Occipital lobe (tissue), 2 donors: Measurements from ENCODE around the gene STAT5B. TPM values are rescaled to one million over a fixed set of nuclear protein-coding genes. Genes with fewer than 3 reads are reported as not detected.

Experiments
- DNase-seq: peaks from one replicate; lab custom pipeline; 2025; lab: John Stamatoyannopoulos, UW
- total RNA-seq: library from RNA; depleted of rRNA; stranded (reverse); fragments of >200 nt; gene quantifications from one replicate; pipeline ENCODE4 v1.2.3, GENCODE V29; 2014

Gene STAT5B
- total RNA-seq, 1 donor from 2014 or later = 20.7 TPM

DNA sequence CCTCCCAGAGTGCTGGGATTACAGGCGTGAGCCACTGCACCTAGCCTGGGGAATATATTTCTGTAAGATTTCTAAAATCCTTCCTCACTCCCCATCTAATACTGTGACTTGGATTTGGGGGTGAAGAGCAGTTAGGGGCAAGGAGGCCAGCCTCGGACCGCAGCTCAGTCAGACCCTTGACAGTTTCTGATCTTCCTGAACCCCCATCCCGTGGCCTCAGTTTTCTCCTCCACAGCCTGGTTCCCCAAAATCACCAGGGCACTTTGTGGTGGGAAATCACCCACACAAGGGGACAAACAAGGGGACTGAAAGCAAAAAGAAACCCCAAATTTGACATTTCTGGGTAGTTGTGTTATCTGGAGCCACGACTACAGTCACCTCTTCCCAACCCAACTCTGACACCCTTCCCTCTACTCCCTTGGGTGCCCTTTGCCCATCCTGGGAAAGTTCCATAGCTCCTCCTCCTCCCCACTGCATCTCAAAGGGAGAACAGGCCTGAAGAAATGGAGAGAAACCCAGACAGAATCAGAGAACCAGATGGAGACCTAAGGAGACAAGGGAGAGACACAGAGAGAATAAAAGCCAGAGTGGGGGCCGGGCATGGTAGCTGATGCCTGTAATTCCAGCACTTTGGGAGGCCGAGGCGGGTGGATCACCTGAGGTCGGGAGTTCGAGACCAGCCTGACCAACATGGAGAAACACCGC is 9.3 kb upstream of the STAT5B start:
- DNase-seq = no peak

DNA sequence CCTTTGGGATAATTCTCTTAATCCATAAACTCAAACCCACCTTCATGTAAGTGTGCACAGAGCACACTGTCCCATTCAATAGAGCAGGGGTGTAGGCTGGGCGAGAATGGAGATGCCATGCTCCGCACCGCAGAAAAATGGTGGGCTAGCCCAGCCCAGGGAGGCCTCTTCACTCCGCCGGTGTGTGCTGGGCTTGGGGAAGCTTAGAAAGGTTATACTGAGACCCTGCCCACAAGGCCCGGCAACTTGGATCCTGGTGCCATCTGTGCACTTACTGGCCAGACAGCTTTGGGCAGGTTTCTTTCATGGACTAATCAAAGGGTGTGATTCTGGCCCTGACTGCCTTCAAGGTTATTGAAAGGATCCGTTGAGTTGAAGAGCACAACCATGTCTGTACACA is 8.4 kb upstream of the STAT5B start:
- DNase-seq = no peak

DNA sequence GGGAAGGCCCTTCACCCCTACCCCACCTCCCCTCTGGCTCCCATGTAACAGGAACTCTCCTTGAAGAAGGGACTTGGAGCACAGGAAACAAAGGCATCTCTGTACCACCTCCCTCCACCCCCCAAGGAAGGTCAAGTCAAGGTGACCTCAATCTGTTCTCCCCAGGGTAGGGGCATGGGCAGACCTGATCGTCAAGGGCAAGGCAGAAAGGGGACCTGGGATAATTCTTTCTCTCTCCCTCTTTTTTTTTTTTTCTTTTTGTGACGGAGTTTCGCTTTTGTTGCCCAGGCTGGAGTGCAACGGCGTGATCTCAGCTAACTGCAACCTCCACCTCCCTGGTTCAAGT is 7.8 kb upstream of the STAT5B start:
- DNase-seq = no peak

DNA sequence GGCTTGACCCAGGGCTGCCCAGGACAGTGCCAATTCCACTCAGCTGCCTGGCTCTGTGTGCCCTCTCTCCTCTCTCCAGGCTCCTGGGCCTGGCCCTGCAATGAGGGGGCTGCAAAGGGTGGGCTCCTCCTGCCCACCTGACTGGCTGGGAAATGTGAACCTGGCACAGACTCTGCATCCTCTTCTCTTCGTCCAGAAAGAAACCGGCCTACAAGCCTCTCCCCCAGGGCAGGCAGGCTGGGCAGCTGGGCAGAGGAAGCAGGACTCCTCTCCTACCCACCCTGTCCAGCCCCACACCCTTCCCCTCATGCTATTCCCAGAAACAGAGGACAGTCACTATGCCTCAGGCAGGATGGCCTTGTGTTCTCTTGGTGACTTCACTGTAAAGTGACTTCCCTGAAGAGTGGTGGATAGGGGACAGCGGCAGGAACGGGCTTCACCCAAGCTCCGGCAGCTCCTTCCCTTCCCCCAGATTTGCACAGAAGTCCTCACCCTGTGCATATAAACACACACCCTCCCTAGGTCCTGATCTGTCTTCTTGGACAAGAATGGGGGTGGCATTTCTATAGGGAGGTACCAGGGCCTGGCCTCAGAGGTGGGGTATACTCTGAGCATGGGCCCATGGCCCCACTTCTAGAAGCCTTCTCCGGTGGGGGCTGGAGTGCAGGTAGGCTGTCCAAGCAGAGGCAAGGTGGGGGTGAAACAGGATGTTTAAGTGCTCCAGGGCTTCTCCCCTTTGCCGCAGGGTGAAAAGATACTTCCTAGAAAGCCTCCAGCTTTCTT is 7.2 kb upstream of the STAT5B start:
- no peak for DNase-seq

DNA sequence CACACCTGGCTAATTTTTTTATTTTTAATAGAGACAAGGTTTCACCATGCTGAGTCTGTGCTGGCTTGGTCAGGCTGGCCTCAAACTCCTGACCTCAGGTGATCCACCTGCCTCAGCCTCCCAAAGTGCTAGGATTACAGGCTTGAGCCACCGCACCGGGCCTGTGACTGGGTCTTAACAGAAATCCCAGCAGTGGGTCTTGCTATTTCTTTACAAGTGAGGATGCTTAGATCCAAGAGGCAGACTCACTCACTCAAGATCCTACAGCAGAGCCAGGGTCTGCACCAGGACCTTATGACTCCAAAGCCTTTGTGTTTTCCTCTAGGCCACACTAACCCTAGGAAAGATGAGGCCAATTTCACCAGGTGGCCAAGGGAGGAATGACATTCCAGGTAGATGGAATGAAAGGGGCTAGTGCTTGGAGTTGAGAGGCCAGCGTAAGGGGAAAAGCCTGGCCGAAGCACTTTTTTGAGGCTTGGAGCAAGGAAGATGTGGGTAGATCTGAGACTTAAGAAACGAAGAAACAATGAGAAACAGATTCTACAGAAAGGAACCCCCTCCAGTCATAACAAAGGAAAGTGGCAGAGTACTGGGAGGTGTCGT is 6.4 kb upstream of the STAT5B start:
- DNase-seq = no peak

DNA sequence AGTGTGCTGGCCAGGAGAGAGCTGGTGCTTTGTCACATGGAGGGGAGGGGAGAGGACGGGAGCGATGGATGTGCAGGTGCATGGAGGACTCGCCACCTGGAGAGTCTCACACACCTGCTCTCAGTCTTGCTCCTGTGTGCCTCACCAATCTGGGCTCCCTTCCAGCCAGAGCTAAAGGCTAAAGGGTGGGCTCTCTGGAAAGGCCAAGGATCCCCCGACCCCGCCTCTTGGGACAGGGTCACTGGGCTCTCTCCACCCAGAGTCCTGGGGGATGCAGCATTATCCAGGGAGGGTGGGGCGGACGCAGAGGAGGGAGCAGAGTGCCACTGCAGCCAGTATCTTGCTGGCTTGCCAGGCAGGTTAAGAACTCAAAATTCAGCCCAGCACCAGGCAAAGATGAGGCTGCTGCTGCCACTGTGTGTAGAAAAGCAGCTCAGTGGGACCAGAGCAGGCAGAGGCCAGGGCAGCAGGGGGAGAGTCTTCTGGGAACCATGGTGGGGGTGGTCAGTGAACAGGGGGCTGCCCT is 5.4 kb upstream of the STAT5B start:
- DNase-seq = no peak

DNA sequence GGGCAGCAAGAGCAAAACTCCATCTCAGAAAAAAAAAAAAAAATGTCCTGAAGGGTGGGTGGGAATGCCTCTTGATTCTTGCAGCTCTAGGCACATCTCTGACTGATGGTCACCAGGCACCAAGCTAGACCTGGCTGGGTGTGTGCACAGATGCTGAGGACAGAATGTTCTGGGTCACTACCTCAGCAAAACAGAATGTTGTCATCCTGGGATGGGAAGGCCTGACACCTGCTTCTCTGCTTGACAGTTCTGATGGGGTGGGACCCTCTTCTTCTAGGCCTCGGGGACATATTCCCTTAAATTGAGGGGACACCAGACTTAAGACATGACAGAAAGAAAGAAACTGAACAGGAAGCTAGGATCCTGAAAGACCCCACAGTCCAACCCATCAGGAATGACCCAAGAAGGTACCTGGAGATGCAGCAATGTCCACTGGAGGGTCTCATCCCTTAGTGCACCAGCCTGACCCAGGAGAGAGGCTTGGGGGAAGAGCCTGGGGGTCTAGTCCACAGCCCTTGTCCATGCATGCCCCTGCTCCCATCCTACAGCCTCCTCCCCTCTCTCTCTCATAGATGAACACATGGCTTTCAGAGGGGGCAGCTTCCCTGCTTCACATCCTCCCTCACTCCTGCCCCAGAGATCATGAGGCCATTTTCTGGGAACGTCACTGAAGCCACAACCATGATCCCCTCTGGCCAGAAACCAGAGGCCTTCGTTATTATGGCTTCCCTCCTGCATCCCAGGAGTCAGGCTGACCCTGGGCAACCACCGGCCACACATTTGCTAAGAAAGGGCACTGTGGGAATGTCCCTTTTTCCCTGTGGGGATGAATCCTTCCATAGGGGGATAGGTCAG is 3.8 kb upstream of the STAT5B start:
- no peak for DNase-seq

DNA sequence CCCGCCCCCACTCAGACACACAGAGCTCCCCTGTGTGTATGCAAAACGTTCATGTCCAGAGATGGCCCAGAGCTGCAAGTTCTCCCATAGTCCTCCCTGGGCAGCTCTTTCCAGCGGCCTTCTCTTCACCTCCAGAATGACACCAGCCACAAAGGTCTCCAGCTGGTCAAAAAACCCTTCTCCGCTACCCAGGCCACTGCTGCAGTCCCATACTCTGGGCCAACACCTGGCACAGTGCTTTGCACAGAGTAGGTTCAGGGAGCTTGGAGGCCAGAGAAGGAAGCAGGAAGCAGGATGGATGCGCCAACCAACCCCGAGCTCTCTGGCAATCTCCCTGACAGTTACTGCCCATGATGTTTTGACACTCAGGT is 1.1 kb upstream of the STAT5B start:
- DNase-seq = no peak

DNA sequence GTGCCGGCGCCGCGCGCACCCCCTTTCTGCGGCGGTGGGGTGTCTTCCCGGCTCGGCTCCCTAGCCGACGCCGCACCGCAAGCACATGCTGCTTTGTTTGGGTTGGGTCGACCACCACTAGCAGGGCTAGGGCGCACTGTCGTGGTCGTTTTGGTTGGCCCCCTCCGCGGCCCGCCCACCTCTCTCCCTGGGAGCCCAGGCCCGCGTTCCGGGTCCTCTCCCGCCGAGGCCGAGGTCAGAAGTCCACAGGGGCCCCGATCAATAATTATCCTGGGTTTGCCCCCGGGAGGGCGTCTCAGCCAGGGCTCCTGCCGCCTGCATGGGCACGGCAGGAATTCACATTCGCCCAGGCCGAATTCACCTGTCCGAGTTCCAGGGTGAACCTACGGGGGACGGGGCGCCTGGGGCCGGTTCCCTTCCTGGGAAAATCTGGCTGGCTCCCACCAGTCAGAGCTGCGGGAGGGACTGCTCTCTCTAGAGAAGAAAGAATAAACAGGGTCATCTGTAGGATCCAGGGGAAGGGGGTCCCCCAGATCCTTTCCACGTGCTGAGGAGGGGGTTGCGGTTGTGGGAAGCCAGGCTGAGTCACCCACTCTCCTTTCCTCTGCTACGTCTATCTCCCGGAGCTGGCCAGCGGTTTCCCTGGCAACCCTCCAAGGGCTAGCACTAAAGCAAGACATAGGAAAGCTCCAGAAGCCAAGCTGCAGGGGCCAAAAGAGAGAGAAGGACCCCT is 584 bp upstream of the STAT5B start:
- DNase-seq = peak; percentile 29

DNA sequence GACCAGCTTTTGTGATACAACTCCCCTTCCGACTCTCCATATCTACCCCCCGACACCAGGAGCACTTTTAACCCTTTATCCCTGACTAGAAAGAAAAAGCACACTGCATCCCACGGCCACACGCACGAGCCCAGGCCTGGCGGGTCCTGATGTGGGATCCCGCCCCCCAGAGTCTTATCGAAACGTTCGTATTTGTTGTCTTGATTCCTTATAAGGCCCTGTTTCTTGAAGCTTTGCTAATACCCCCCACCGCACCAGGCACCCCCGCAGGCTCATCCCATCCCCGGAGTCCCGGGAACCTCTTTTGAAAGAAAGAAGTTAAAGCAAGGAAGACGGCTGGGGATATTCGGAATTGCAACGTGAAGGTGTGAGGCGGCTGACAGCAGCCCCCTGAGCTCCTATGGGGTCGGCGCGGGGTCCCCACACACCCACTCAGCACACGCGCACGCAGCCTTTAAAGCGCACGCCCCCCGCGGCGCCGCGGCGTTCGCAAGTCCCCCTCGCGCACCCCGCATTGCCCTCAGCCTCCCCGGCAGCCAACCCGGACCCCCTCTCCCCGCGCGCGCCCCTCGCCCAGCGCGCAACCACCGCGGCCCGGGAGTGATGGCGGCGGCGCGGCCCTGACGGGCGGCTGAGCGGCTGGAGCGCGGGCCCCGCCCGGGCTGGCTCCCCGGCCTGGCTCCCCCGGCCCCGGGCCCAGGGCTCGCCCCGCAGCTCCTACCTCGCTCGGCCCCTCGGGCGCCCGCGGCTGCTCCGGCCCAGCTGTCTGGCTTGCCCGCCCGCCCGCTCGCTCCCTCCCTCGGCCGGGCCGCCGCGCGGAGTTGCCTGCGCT is 448 bp downstream of the STAT5B start:
- no peak for DNase-seq

DNA sequence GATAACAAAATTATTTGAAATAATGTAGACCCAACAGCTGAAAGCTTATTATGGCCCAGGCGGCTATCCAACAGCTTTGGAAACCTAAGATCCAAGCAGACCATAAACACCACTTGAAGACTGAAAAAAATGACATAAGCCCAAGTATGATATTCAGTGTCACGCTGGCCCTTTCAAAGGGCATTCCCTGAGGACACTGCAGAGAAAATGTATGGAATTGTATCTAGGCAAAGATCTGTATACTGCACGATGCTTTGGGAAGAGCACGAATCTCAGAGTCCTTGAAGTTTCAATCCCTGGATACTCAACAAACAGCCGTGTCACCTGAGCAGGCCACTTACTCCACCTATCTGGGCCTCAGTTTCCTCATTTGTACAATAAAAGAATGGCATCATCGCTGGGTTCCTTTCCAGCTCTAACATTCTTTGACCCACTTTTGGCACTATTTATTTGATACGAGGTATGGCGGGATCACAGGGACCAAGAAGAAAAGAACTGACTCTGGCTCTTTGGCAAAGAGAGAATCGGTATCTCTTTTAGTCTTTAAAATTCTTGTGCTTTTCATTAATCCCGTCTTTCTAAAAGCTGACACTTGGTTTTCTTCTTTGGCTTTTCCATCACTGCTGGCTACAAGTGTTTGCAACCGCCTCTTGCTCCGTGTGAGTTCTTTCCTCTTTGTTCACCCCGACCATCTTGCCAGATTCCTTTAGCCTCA is 1.2 kb downstream of the STAT5B start:
- no peak for DNase-seq

DNA sequence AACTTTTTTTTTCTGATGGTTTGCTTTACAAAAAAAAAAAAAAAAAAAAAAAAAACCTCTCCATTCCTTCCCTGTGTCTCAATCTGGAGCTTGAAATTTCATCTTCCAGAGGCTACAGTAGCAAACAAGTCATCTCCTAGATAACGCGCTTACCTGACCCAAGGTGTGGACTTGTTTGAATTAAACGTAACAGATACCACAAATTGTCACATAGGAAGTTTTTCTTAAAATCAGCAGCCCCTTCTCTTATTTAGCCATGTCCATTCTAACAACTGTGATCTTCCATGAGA is 2.0 kb downstream of the STAT5B start:
- no peak for DNase-seq

DNA sequence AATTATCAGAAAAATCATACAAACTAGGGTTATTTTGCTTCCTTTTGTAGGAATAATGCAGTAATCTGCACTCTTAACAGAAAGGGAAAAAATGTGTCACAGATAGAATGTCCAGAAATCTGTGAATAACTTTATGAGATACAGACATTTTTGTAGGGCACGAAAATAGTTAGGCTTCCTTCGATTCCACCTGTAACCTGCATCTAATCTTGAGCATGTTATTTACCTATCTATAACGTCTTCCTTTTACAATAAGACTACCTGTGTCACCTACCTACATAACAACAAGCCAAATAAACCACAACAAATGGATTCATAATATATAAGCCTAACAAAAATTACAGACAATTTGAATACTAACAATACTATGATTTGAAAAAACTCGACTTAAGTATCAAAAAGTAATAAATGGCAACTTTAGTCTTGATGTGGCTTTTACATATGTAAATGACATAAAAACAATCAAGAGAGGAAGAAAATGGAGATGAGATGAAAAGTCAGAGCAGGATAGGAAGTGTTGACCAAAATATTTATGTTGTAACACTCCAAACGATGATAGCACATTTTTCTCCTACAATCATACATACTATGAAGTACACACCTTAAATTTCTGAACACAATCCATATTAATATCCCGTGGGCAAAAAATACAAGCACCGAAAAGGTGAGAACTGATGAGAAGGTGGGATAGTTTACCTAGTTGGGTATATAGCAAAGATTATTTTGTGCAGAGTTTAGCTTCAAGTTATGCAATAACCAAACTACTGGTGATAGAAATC is 2.5 kb downstream of the STAT5B start:
- no peak for DNase-seq

DNA sequence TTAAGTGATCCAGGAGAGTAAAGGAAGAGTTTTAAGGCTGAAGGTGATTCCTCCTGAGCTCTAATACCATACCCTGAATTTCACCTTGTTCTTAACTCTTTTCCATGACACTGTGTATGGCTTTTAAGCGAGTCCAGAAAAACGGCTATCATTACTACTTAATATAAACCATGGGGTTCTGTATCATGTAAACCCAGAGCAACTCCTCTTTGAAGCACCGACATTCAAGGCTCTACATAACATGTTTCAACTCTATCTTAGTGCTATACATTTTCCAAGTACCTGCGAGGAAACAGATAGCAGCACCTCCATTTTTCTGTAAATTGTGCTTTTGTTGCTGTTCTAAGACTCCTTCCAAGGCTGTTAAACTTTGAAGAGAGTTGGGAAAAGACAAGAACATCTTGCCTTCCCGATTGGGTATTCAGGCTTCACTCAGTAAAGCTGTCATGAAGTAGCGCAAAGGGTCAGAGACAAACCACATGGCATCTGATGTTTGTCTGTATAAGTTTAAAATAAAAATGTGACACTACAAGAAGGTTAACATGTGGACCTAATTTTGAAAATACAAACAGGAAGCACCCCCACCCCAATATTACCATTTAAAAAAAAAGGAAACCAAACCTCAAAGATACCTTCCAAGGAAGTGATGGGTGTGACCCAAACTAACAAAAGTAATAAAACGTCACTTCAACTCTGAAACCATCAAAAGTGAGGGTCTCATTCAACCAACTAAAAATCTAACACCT is 3.9 kb downstream of the STAT5B start:
- no peak for DNase-seq

DNA sequence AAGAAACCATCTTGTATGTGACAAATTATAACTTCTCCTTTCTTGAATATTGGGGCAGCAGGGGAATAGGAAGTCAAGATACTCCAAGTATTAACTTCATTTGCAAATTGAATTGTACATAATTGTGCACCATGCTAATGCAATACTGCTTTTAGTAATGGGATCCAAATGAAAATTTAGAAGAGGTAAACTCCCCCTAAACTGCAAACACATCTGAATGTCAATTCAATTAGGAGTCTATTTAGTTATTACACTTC is 4.5 kb downstream of the STAT5B start:
- DNase-seq = no peak

DNA sequence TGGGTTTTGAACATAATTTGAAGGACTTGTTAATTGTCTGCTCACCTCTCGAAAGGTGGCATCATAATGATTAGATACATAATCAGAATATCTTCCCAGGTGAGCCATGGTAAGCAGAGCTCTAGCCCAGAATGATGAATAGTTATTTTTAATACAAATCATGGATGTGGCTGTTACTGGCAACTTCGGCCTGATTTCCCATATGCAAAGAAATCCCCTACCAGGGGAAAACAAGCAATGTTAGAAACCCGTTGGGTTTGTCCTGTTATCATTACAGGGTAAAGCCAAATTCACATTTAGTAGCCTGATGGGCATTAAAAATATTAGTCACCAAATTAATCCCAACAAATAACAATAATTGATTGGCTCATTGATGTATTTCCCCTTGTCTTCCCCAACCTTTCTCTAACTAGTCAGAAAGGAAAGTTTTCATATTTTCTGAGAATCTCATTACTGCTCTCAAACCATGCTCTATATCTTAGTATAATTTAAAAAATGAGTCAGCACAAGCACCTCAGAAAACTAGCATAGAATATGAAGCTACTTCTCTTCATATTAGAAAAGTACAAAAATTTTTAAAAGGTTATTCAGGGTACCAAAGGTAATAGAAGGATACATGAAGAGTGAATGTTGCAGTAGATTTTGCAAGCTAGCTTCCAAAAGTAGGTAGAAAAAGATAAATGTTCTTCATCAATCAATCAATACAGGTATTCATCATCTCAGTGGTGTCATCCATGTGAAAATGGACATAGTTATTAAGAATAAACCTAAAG is 5.0 kb downstream of the STAT5B start:
- no peak for DNase-seq

DNA sequence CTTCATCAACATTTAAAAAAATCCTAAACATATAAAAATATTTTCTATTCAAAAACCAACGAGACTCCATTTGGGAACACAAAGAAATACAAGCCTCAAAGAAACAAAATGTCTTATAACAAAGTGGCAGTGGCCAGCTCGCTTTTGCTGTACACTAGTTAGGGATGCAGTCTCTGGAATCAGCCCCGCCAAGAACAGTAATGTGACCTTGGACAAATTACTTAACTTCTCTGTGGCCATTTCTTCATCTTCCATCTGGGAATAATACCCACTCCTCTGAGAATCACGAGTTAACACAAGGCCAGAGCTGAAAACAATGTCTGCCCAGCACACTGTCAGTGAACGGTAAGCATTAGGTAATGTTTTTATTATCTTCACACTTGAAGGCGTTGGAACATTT is 5.6 kb downstream of the STAT5B start:
- no peak for DNase-seq

DNA sequence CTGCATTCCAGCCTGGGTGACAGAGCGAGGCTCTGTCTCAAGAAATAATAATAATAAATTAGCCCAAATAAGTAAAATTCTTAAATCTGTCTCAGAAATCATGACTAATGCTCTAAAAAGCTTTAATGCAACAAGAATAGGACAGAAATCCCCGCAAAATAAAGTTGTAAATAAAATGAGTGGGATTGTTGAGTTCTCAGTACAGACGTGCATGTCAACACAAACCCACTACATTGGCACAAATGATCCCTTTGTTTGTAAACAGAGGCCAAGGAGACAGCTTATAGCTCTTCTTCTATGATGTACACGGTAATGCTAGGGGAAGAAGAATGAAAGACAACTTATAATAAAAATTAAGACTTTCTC is 6.0 kb downstream of the STAT5B start:
- DNase-seq = no peak
